DLD1 (cell line): ENCODE data around the gene C10orf143.
"Not testable (repeated sequence)": the region's sequence is repeated elsewhere in the genome, so short reads cannot be mapped to it uniquely, and the experiment has no call there.

Experiments
- in situ Hi-C: cut with HindIII; loops from 2 replicates; pipeline ENCODE4 v1.10.0; 2017; ENCODE audit warnings: low sequenced_read_pairs

The C10orf143 gene

GRCh38 chr10:130111852-130112180 is 1.2 kb upstream of the C10orf143 start:
- in situ Hi-C loops = no loop called here

- in situ Hi-C loops = no loop called here
These were observed 652 bp upstream of the C10orf143 start for GRCh38 chr10:130111113-130111851.

GRCh38 chr10:130109796-130110245 is 809 bp downstream of the C10orf143 start:
- in situ Hi-C loops = no loop called here

GRCh38 chr10:130108934-130109604 is 1.6 kb downstream of the C10orf143 start:
- in situ Hi-C loops = no loop called here

- in situ Hi-C loops = not testable (repeated sequence)
These were observed 2.5 kb downstream of the C10orf143 start for GRCh38 chr10:130108146-130108545.

GRCh38 chr10:130105724-130106123 is 4.9 kb downstream of the C10orf143 start:
- in situ Hi-C loops = no loop called here

GRCh38 chr10:130099344-130099743 is 11.3 kb downstream of the C10orf143 start:
- in situ Hi-C loops = no loop called here

- in situ Hi-C loops = not testable (repeated sequence)
These were observed 20.1 kb downstream of the C10orf143 start for GRCh38 chr10:130090565-130090964.

- in situ Hi-C loops = no loop called here
These were observed 30.2 kb downstream of the C10orf143 start for GRCh38 chr10:130080461-130080814.

GRCh38 chr10:130079614-130080460 is 30.8 kb downstream of the C10orf143 start:
- in situ Hi-C loops = no loop called here

GRCh38 chr10:130078120-130078519 is 32.5 kb downstream of the C10orf143 start:
- in situ Hi-C loops = no loop called here

GRCh38 chr10:130076681-130077080 is 33.9 kb downstream of the C10orf143 start:
- in situ Hi-C loops = no loop called here

- in situ Hi-C loops = no loop called here
These were observed 36.0 kb downstream of the C10orf143 start for GRCh38 chr10:130074639-130075038.

- in situ Hi-C loops = no loop called here
These were observed 36.7 kb downstream of the C10orf143 start for GRCh38 chr10:130073912-130074311.

GRCh38 chr10:130072247-130072646 is 38.4 kb downstream of the C10orf143 start:
- in situ Hi-C loops = no loop called here

- in situ Hi-C loops = no loop called here
These were observed 42.7 kb downstream of the C10orf143 start for GRCh38 chr10:130067893-130068292.

GRCh38 chr10:130066743-130067142 is 43.9 kb downstream of the C10orf143 start:
- in situ Hi-C loops = no loop called here

- in situ Hi-C loops = no loop called here
These were observed 45.4 kb downstream of the C10orf143 start for GRCh38 chr10:130065251-130065650.

- in situ Hi-C loops = no loop called here
These were observed 45.8 kb downstream of the C10orf143 start for GRCh38 chr10:130064783-130065182.

GRCh38 chr10:130062976-130063375 is 47.7 kb downstream of the C10orf143 start:
- in situ Hi-C loops = no loop called here

- in situ Hi-C loops = no loop called here
These were observed 48.4 kb downstream of the C10orf143 start for GRCh38 chr10:130062201-130062600.

- in situ Hi-C loops = no loop called here
These were observed 48.9 kb downstream of the C10orf143 start for GRCh38 chr10:130061760-130062159.
